NCI-H1417 treated with DMSO at 0.1 percent for 48 hours (cell line): ENCODE results near the gene C4BPB.

Experiments
- DNase-seq: peaks from one replicate; lab custom pipeline; 2025; lab: John Stamatoyannopoulos, UW

C4BPB gene

GRCh38 chr1:207145401-207146058 is 56.9 kb downstream of the C4BPB start:
- no peak for DNase-seq
